Left kidney (tissue), 2 donors: ENCODE results near the gene NTNG1. TPM values are rescaled to one million over a fixed set of nuclear protein-coding genes. Genes with fewer than 3 reads are reported as not detected.

Source experiments
- DNase-seq: peaks from one replicate; pipeline ENCODE4 v3.0.0-alpha.2; 2013
- polyA plus RNA-seq: library from polyadenylated mRNA; unstranded; fragments of 120-200 nt; gene quantifications from one replicate; pipeline ENCODE4 v1.2.1, GENCODE V29; 2013; ENCODE audit not compliant: insufficient read length

Gene NTNG1
- polyA plus RNA-seq, 1 donor, result 34.3 TPM

GRCh38 chr1:107405236-107405635 lies 264.4 kb downstream of the NTNG1 start:
- DNase-seq, result no peak

GRCh38 chr1:107407011-107407410 lies 266.2 kb downstream of the NTNG1 start:
- no peak for DNase-seq

GRCh38 chr1:107413546-107413945 lies 272.7 kb downstream of the NTNG1 start:
- no peak for DNase-seq

- DNase-seq, result no peak
These were observed 273.1 kb downstream of the NTNG1 start for GRCh38 chr1:107413951-107414350.

GRCh38 chr1:107414550-107414949 lies 273.7 kb downstream of the NTNG1 start:
- DNase-seq, result no peak

- DNase-seq, result no peak
These were observed 274.4 kb downstream of the NTNG1 start for GRCh38 chr1:107415241-107415640.

- DNase-seq, result no peak
These were observed 278.2 kb downstream of the NTNG1 start for GRCh38 chr1:107419003-107419402.

- no peak for DNase-seq
These were observed 282.1 kb downstream of the NTNG1 start for GRCh38 chr1:107422901-107423300.

GRCh38 chr1:107430540-107431228 lies 289.8 kb downstream of the NTNG1 start:
- peak; percentile 20 for DNase-seq

- DNase-seq, result no peak
These were observed 291.3 kb downstream of the NTNG1 start for GRCh38 chr1:107432108-107432507.

- no peak for DNase-seq
These were observed 292.2 kb downstream of the NTNG1 start for GRCh38 chr1:107433068-107433467.

GRCh38 chr1:107433635-107434360 lies 293.0 kb downstream of the NTNG1 start:
- no peak for DNase-seq

- no peak for DNase-seq
These were observed 293.5 kb downstream of the NTNG1 start for GRCh38 chr1:107434361-107434693.

GRCh38 chr1:107436552-107437241 lies 295.9 kb downstream of the NTNG1 start:
- DNase-seq, result no peak

- no peak for DNase-seq
These were observed 298.7 kb downstream of the NTNG1 start for GRCh38 chr1:107439567-107439966.

GRCh38 chr1:107442551-107442950 lies 301.7 kb downstream of the NTNG1 start:
- DNase-seq, result no peak

GRCh38 chr1:107443027-107443426 lies 302.2 kb downstream of the NTNG1 start:
- DNase-seq, result no peak

GRCh38 chr1:107443860-107444259 lies 303.0 kb downstream of the NTNG1 start:
- DNase-seq, result no peak

- no peak for DNase-seq
These were observed 303.5 kb downstream of the NTNG1 start for GRCh38 chr1:107444302-107444701.

GRCh38 chr1:107449326-107449725 lies 308.5 kb downstream of the NTNG1 start:
- no peak for DNase-seq

GRCh38 chr1:107450899-107451664 lies 310.2 kb downstream of the NTNG1 start:
- no peak for DNase-seq

GRCh38 chr1:107451715-107452114 lies 310.9 kb downstream of the NTNG1 start:
- DNase-seq, result no peak

- DNase-seq, result no peak
These were observed 314.0 kb downstream of the NTNG1 start for GRCh38 chr1:107454791-107455190.
